Sciatic nerve (tissue), 2 donors: ENCODE measurements around the gene AQP5. TPM values are rescaled to one million over a fixed set of nuclear protein-coding genes. Genes with fewer than 3 reads are reported as not detected.
"Not testable (repeated sequence)": the region's sequence is repeated elsewhere in the genome, so short reads cannot be mapped to it uniquely, and the experiment has no call there.

Experiments used
- ATAC-seq: fragments of 200-7000 bp; cut with Tn5 transposase; one replicate; pipeline ENCODE4 v1.9.1; 2020; ENCODE audit warnings: mild to moderate bottlenecking, moderate library complexity
- DNase-seq: peaks from one replicate; pipeline ENCODE4 v3.0.0-alpha.2; 2020; ENCODE audit warnings: low spot score
- intact Hi-C: fragments of 100-400 bp; cut with DNase I; formaldehyde crosslinking; loops from one replicate; pipeline ENCODE4 v1.14.2; 2022
- total RNA-seq: library from RNA; stranded (reverse); fragmentation: NEBNext Ultra II Directional; extraction: Animal tissue kit (Norgen Biotek cat#: 25700); gene quantifications from one replicate; pipeline ENCODE4 v1.2.1, GENCODE V29; 2021
- donor health status: DM: no; HTN: no; CAD: no.
- donor health status: DM: no; HTN: no; CAD: no.

Gene AQP5
- total RNA-seq, 1 donor from 2014 or later: 0.71 TPM

GRCh38 chr12:49989400-49989799, 27.7 kb downstream of the AQP5 start:
- intact Hi-C loops, ATAC-seq, DNase-seq: not testable (repeated sequence)

DNA sequence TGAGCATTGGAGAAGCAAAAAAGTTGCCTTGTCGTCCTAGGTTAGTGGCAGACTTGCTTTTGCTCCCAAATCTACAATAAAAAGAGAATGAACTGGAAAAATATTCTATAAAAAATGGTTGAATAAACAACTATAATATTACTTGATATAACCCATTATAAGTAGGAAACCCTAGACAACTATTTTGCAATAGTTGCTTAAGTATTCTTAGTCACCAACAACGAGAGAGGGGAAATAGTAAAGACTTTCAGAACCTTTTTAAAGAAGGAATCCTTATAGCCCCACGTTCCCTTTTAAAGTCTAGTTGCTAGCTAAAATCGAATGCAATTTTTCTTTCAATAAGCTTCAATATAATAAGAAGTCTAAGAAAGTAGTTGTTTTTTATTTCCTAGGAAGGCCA, 28.6 kb downstream of the AQP5 start:
- ATAC-seq: no peak
- intact Hi-C loops: no loop called here
- no peak for DNase-seq

GRCh38 chr12:49998453-49998852, 36.8 kb downstream of the AQP5 start:
- intact Hi-C loops: no loop called here
- ATAC-seq: no peak
- no peak for DNase-seq

DNA sequence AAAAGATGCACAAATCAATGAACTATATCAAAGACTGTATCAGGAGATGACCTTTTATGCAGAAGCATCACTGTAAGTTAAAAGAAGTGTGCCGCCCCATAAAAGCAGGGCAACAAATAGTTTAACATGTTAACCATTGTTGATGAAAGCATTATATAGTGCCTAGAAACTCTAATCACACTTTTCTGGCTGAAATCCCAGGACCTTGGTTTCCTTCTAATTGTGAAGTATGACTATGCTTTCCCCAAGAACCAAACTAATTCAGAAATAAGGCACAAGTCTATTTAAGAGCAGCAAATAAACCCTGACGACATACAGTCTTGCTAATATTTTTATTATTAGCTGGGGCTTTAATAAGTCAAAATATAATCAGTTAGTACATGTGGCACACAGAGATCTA, 41.9 kb downstream of the AQP5 start:
- intact Hi-C loops: no loop called here
- ATAC-seq (no peak), DNase-seq (no peak)

DNA sequence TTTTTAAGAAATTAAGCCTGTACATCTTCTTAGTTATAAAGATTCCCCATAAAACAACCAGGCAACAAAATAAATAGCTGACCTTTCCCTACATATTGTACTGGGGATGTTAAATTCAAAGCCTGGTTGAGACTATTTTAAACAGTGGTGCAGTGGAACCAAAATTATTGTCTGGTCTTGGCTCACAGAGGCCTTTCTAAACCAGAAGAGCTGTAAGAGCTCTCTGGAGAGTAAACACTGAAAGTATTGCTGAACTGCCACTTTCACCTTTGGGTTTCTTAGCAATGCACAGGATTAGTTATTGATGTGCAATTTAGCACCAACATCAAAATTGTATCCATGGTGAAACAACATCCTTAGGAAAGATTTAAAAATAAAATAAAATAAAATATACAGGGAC, 43.0 kb downstream of the AQP5 start:
- DNase-seq (no peak), ATAC-seq (no peak)
- intact Hi-C loops: no loop called here

GRCh38 chr12:50005175-50005574, 43.5 kb downstream of the AQP5 start:
- ATAC-seq (no peak), DNase-seq (no peak)
- intact Hi-C loops: no loop called here

DNA sequence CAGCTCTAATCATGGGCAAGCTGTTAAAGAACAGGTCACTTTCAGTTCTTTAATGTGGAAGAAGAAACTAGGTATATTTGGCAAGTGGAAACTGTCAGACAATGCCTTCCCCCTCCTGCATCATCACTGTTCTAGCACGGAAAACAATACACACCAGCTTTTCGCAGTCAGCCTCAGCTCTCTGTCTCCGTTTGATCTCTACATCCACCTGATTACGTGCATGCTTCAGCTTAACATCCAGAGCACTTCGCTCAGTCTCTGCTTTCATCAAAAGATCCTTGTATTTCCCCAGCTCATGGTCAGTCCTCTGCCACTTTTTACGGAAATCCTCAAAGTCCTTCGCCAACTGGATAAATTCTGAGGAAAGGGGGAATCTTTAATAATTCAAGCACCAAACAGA, 44.6 kb downstream of the AQP5 start:
- intact Hi-C loops: no loop called here
- no peak for ATAC-seq
- DNase-seq: no peak

DNA sequence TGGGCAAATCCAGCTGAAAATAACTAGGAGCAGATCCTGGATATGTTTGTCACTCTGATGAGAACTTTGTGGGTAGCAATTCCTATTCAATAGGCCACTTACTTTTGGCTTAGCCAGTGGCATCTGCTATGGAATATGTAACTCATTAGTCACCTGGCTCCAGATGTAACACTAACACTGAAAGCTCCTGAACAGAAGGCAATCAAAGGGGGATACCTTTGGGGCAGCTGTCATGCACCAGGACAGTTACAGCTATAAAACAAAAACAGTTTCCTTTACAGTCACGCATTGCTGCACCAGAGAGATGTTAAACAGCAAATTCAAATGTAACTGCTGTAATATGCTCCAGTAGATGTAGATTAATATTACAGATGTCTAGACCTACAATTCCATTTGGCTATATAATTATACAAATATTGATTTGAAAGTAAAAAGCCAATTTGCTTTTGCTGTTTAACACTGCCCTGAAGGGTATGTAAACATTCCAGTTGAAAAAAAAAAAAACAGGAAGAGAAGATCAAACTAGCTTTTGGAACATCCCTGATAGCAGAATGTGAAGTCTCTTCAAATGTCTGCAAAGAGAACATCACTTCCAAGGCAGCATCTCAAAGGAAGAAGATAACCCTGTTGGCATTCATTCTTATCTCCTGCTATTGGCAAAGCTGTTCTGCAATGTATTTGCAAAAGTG, 45.2 kb downstream of the AQP5 start:
- ATAC-seq: no peak
- intact Hi-C loops: no loop called here
- DNase-seq: no peak

GRCh38 chr12:50013361-50014147, 51.9 kb downstream of the AQP5 start:
- no peak for ATAC-seq
- intact Hi-C loops: no loop called here
- DNase-seq: no peak

DNA sequence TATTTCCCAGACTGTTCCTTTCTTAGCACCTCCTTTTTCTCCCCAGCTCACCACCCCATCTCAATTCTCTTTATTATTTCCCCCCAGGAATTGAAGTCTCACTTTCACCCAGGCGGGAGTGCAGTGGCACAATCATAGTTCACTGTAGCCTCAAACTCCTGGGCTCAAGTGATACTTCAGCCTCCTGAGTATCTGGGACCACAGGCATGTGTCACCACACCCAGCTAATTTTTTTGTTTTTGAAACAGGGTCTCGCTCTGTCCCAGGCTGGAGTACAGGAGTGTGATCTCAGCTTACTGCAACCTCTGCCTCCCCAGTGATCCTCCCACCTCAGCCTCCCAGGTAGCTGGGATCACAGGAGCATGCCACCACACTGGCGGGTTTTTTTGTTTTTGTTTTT, 52.7 kb downstream of the AQP5 start:
- no peak for DNase-seq
- ATAC-seq: no peak
- intact Hi-C loops: no loop called here

Other genes with a start within 250 kb of the AQP5 start
- 396 TPM for gene TMBIM6, start 220.3 kb upstream of the AQP5 start, total RNA-seq
- 38.2 TPM for gene NCKAP5L, start 133.5 kb upstream of the AQP5 start, total RNA-seq
- gene BCDIN3D, start 118.8 kb upstream of the AQP5 start, total RNA-seq: 3.9 TPM
- 107 TPM for gene FAIM2, start 58.0 kb upstream of the AQP5 start, total RNA-seq
- gene AQP2, start 11.1 kb upstream of the AQP5 start, total RNA-seq: not detected
- gene AQP6, start 11.1 kb downstream of the AQP5 start, total RNA-seq: 0.27 TPM
- 15.0 TPM for gene RACGAP1, start 63.6 kb downstream of the AQP5 start, total RNA-seq
- gene ASIC1, start 95.7 kb downstream of the AQP5 start, total RNA-seq: 5.5 TPM
- gene SMARCD1, start 123.5 kb downstream of the AQP5 start, total RNA-seq: 35.2 TPM
- 32.2 TPM for gene GPD1, start 142.1 kb downstream of the AQP5 start, total RNA-seq
- 45.8 TPM for gene COX14, start 150.4 kb downstream of the AQP5 start, total RNA-seq
- 51.9 TPM for gene CERS5, start 205.5 kb downstream of the AQP5 start, total RNA-seq